Measurements from ENCODE around the gene GTF2I.
A peak's percentile ranks its signal among the peaks of the same experiment; 100 is the strongest.
"Not testable (repeated sequence)": the region's sequence is repeated elsewhere in the genome, so short reads cannot be mapped to it uniquely, and the experiment has no call there.

GTF2I gene

DNA sequence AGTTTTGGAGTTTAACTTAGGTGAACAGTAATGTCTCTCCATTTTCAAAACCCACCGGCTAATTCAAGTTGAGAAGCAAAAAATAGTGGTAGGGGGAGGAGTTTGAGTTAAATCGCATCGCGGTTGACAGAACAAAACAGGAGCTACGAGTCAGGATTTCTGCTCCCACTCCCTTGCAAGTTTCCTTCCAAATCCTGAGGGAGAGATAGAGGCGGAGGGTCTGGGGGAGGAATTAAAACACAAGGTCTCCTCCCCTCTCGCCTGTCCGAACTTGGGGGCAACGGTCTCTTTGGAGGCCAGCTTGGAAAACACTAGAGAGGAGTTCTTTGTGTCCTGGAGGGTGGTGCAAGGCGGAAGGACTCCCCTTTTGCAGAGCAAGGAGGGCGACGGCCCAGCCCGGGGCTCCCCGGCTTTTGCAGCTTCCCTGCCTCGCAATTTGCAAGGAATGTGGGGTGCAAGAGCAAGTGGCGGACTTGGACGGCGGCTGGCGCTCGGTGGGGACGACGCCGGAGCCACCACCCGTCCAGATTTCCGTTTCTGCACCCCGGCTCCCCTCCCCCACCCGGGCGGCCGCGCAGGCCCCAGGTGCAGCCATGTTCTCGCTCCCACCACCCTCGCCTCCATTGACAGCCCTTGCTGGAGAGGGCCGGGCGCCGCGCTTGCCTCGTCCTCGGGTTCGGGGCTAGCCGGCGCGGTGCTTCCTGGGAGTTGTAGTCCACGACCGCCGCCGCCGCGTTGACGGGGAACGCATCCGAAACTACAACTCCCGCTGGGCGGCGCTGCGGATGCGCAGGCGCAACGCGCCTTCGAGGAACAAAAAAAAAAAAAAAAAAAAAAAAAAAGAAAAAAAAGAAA, 454 bp upstream of the GTF2I start:
- peak; percentile 98 for DNase-seq

DNA sequence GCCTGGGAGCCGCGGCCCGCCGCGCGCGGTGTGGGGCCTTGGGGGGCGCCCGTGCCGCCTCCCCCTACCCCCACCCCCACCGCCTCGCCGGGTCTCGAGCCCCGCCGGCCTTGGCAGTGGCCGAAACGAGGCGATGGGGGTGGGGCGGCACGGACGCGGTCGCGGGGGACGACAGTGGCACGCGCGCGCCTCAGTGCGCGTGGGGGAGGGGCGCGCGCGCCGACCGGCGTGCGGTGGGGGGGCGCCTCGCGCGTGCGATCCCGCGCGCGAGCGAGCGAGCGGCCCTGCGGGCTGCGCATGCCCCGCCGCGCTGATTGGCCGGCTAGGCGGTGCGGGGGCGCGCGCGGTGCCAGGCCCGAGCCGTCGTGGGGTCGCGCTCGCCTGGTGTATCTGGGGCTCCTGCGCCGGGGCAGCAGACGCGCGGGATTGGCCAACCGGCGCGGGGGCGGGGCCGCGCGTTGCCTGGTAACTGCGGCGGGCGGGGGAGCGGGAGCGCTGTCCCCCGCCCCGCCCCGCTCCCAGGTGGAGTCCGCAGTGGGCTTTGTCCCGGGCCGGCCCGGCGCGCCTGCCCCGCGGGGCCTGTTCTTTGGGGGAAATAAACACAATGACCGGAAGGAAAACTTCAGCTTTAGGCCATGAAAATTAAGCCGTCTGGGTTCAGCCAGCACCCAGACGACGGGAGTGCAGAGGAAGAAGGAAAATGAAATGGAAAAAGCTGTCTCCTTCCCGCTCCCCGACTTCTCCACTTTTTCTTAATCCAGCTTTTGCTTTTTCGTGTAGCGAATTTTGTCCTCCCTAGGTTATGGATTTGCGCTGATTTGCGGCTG, 873 bp downstream of the GTF2I start:
- DNase-seq: peak; percentile 86

DNA sequence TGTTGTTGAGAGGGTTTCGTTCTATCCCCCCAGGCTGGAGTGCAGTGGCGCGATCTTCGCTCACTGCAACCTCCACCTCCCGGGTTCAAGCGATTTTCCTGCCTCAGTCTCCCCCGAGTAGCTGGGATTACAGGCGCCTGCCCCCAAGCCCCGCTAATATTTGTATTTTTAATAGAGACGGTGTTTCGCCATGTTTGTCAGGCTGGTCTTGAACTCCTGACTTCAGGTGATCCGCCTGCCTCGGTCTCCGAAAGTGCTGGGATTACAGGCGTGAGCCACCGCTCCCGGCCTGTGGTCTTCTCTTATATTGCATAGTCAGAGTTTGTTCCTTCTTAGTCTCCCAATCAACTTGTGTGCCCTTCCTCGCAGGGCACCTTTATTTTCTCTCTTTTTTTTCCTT, 2.7 kb downstream of the GTF2I start:
- DNase-seq: not testable (repeated sequence)

DNA sequence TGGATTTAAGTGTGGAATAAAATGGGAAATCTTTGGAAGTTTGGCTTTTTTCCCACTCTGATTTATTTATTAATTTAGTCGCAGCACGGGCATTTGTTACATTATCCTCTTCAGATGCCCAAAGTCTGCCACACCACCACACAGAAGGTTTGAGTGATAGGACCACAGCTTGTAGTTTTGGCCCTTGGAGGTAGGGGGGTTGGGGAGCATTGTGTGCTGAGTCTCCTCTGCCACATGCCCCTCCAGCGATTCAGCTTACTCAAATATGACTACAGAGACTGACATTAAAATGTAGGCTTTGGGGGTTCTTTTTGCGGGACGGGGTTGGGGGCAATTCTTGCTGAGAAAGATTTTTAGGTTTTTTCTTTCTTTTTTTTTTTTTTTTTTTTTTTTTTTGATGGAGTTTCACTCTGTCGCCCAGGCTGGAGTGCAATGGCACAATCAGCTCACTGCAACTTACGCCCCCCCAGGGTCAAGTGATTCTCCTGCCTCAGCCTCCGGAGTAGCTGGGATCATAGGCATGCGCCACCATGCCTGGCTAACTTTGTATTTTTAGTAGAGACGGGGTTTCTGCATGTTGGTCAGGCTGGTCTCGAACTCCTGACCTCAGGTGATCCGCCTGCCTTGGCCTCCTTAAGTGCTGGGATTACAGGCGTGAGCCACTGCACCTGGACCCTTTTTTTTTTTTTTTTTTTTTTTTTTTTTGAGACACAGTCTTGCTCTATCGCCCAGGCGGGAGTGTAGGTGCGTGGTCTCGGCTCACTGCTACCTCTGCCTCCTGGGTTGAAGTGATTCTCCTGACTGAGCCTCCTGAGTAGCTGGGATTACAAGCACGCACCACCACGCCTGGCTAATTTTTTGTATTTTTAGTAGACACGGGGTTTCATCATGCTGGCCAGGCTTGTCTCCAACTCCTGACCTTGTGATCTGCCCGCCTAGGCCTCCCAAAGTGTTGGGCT, 4.6 kb downstream of the GTF2I start:
- not testable (repeated sequence) for DNase-seq

DNA sequence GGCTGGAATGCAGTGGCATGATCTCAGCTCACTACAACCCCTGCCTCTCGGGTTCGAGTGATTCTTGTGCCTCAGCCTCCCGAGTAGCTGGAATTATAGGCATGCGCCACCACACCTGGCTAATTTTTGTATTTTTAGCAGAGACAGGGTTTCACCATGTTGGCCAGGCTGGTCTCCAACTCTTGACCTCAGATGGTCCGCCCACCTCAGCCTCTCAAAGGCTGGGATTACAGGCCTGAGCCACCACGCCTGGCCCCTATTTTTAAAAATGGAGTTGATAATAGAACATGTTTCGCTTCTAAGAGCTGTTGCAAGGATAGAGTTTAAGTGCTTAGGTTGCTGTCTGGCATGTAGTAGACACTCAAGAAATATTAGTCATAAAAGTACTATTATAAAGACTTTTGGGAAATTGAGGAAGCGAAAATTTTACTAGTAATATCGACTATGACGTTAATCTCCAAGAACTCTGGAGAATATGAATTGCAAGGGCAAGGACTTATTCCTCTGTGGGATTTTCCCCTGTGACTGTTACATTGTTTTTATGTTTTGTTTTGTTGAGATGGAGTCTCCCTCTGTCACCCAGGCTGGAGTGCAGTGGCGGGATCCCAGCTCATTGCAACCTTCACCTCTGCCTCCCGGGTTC, 7.9 kb downstream of the GTF2I start:
- no peak for DNase-seq

DNA sequence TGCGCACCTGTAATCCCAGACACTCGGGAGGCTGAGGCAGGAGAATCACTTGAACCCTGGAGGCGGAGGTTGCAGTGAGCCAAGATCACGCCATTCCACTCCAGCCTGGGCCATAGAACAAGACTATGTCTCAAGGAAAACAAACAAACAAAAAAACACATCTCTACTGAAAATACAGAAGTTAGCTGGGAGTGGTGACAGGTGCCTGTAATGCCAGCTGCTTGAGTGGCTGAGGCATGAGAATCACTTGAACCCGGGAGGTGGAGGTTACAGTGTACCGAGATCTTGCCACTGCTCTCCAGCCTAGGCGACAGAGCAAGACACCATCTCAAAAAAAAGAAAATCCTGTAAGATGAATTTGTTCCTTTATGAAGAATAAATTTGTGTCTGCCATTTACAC, 9.5 kb downstream of the GTF2I start:
- not testable (repeated sequence) for DNase-seq

DNA sequence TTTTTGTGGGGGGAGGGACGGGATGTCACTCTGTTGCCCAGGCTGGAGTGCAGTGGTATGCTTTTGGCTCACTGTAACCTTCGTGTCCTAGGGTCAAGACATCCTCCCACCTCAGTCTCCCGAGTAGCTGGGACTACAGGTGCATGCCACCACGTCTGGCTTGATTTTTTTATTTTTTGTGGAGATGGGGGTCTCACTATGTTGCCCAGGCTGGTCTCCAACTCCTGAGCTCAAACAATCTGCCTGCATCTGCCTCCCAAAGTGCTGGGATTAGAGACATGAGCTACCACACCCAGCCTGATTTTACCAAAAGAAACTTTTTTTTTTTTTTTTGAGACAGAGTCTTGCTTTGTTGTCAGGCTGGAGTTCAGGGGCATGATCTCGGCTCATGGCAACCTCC, 10.0 kb downstream of the GTF2I start:
- DNase-seq: not testable (repeated sequence)

DNA sequence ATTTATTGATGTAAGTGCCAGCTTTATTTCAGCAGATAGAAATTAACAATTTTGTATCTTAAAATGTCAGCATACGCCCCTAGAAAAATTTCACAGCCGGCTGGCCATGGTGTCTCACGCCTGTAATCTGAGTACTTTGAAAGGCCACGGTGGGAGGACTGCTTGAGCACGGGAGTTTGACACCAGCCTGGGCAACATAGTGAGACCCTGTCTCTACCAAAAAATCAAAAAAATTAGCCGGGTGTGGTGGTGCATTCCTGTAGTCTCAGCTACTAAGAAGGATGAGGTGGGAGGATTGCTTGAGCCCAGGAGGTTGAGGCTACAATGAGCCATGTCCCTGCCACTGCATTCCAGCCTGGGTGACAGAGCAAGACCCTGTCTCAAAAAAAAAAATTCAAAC, 14.1 kb downstream of the GTF2I start:
- DNase-seq: no peak

DNA sequence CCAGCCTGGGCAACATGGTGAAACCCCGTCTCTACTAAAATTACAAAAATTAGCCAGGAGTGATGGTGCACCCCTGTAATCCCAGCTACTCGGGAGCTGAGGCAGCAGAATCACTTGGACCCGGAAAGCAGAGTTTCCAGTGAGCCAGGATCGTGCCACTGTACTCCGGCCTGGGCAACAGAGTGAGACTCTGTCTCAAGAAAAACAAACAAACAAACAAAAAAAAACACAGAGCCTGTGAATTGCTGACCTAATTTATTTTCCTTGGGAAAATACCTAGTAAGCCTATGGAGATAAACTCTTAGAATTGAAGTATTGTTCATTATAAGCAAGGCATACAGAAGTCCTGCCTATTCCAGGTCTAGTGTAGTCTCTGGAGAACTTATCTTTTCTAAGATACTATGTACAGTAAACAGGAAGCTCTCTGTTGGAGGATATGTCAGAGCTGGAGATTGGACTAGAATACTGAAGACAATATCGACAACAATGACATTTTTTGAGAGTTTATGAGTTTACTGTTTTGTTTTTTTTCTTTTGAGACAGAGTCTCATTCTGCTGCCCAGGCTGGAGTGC, 14.9 kb downstream of the GTF2I start:
- no peak for DNase-seq

DNA sequence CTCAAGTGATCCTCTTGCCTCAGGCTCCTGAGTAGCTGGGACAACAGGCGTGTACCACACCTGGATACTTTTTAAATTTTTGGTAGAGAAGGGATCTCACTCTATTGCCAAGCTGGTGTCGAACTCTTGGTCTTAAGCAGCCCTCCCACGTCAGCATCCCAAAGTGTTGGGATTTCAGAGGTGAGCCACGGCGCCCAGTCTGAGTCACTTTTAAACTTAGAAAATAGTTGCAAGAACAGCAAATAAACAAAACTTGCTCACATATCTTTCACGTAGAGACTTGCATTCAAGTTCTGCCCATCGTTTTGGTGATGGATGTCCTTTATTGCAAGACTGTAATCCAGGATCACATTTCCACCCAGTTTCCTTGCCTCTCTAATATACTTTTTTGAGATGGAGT, 16.6 kb downstream of the GTF2I start:
- DNase-seq: no peak

DNA sequence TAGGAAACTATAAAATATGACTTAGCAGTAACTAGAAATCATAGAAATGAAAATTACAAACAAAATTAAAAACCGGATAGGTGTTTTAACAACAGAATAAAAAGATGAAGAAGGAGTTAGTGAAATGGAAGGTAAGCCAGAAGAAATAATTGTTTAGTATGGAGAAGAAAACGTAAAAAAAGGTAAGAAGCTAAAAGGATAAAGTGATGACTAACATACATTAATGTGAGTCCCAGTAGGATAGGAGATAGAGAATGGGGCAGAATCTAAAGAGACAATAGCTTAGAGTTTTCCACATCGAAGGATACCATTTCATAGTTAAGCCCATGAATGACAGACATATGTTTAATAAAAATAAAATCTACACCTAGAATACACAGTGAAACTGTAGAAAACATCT, 25.3 kb downstream of the GTF2I start:
- DNase-seq: no peak

DNA sequence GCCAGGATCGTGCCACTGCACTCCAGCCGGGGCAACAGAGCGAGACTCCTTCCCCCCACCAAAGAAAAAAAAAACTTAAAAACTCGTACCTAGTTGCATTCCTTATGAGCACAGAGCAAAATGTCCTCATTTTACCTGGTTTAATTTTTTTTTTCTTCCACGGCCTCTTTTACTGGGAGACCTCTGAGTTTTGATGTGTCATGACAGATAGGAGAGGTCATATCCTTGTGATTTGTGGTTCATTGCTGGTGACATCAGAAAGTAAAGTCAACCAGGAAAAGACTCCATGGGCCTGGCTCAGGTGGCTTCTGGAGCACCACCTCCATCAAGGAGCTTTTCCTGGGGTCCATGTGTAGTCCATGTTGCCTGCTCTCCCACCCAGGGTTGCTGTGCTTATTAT, 26.3 kb downstream of the GTF2I start:
- no peak for DNase-seq

DNA sequence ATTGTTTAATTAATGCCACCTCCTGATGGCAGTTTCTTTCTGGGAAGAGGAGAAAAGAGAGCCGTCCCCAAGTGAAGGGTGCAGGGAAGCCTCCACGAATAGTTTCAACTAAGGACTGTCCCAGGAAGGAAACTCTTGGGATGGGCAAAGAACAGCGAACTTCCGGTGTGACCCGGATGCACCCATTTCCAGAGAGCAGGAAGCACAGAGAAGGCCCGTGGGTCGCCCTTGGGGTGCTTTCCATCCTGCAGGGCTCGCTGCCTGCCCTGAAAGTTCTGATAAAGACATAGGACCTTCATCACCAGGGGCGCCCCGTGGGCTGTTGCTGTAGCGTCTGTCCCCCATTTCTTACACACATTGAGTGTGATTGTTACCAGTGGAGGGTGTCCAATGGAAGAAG, 27.0 kb downstream of the GTF2I start:
- DNase-seq: no peak

DNA sequence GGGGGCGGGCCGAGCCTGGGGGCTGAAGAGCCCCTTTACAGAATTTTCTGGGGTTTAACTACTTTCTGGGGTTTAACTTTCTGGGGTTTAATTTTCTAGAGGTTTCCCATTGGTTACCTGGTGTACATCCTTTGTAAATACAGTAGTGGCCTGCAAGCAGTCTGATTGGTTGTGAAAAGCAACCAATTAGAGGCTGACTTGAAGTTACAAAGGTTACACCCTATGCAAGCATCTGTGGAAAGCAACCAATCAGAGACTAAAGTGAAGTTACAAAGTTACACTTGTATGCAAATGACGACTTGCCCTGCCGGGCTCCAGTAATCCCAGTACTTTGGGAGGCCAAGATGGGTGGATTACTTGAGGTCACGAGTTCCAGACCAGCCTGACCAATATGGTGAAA, 27.4 kb downstream of the GTF2I start:
- no peak for DNase-seq

DNA sequence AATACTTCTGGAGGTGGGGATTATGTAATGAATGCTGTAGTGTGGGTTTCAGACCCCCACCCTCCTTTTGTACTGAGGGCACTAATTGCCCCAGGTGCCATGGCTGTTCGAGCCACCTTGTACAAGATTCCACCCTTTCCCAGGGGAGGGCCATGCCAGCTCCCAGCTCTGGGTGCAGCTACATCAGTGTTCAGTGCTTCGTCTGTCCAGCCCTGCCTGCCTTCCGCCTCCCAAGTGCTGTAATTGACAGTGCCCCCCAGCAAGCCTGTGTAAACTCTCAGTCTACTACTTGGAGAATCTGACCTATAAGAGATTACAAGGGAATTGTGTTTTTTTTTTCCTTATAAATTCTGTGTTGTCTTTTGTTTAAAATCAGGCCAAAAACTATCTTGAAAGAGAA, 33.0 kb downstream of the GTF2I start:
- no peak for DNase-seq

DNA sequence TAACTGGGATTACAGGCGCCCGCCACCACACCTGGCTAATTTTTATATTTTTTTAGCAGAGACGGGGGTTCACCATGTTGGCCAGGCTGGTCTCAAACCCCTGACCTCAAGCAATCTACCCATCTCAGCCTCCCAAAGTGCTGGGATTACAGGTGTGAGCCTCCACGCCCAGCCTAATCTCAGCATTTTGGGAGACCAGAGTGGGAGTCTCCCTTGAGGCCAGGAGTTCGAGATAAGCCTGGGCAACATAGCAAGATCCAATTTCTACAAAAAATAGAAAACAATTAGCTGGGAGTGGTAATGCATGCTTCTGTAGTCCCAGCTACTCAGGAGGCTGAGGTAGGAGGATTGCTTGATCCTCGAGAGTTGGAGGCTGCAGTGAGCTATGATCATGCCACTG, 46.9 kb downstream of the GTF2I start:
- not testable (repeated sequence) for DNase-seq

DNA sequence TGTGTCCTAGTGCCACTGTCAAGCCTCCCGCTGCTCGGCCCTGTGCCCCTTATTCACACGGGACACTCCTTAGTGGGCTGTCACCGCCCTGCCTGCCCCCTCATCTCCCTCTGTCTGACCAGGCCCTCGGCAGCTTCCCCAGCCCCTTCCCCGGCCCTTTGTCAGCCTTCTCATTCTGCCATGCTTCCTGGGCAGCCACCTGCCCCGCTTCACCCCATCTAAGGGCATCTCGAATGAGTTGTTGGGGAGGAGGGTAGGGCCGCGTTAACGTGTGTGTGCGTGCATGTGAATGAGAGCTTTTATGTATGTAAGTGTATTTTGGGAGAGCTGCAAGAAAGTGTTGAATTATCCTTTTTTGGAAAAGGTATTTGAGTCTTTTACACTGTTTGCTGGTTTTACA, 49.7 kb downstream of the GTF2I start:
- no peak for DNase-seq

DNA sequence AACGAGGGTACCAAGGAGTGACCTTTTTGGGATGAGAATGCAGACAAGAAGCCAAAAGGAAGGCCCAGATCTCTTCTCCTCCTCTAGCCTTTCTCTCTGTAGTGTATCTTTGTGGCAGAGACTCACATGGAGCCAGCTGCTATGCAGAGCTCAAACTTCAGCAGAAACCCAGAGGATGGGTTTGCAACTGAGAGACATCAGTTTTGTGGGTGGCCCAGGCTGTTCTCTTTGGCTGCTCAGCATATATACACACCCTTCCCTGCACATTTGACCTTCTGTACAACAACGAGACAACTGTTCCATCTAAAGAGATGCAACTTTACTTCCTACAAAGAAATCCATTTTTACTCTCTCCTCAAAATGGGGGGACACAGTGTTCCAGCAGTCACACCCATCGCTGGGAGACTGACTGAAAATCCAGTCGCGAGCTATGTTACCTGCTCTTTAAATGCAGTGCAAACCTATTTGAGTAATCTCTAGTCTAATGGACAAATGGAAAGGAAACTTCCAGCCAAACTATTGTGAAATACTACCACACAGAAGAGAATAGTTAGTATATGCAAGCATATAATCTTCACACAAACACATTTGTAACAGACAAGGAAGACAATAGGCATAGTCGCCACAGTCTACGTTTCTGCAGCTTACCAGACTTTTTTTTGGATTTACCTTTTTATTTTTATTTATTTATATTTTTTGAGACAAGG, 51.2 kb downstream of the GTF2I start:
- no peak for DNase-seq

DNA sequence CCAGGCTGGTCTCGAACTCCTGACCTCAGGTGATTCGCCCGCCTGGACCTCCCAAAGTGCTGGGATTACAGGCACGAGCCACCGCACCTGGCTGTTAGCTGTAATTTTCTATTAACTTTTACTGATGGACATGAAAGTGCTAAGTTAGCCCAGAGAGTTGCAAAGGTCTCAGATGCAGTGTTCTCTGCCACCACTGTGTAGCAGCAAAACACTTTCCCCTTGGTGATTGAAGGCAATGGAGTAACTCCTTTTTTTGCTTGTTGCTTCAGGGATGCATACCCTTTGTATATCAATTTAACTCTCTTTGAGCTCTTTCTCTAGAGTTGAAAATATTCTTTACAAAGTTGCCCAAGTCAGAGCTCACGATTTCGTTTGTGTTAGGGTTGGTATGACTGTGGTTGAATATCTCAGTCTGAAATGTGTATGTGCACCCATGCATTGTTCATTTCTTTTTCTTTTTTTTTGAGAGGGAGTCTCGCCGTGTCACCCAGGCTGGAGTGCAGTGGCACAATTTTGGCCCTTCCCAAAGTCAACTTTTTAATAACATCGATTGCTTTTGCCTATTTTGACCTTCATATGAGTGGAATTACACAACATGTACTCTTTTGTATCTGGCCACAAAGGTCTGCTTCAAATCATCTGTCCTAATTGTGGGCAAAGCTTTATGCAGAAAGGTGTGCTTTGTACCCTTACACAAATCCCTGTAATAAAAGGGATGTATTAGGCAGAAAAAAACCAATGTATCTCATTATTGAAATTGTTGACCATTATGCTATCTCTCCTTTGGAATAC, 52.6 kb downstream of the GTF2I start:
- DNase-seq: no peak

DNA sequence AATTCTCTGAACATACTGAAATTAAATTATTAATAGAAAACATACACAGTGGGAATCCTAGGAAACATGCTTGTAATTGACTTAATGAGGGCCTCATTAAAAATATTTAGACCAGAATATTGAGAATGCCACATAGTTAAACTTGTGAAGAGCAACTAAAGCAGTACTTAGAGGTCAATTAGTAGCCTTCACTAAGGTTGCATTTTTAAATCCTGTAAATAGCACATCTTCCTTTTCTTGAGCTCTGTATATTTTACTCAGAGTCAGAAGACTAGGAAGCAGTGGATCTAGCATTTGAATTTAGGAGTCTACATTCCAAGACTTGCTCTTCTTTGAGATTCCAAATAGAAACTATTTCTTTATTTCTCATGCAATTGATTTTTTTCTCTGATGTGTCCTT, 56.0 kb downstream of the GTF2I start:
- no peak for DNase-seq

DNA sequence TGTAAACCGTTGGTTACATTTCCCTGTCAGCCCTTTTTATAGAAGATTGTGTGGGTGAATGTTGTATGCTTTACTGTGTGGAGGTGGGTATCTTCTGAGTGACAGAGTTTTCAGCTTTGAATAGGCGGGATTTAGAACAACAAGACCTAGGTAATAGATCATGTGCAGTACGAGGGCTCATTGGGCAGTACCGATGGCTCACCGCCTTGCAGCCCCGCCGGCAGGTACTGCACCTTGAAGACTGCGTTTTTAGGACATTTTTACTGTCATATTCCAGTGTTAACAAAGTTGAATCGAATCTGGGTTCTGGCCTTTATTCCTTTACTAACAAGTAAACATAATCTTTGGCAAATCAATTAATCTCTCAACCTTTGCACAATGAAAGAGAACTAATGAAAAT, 60.4 kb downstream of the GTF2I start:
- no peak for DNase-seq
